ENCODE measurements around the gene CNGA2.

DNA sequence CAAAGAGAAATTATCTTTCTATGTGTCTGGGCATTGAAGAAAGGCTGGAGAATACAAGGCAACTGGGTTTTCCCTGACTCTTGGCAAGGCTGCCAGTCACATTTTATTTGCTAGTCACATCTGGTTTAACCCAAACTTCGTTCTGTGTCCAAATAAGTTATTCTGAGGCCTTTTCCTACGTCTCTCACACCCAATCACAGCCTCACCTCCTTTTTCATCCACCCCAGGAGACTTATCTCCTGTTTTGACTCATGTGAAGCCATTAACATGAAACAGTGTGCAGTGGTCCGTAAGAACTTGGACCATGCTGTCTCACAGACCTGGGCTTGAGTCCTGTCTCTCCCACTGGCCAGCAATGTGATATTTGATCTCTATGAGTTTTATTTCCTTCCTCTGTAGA lies 59.3 kb downstream of the CNGA2 start:
- TF ChIP-seq, protein P1, sequence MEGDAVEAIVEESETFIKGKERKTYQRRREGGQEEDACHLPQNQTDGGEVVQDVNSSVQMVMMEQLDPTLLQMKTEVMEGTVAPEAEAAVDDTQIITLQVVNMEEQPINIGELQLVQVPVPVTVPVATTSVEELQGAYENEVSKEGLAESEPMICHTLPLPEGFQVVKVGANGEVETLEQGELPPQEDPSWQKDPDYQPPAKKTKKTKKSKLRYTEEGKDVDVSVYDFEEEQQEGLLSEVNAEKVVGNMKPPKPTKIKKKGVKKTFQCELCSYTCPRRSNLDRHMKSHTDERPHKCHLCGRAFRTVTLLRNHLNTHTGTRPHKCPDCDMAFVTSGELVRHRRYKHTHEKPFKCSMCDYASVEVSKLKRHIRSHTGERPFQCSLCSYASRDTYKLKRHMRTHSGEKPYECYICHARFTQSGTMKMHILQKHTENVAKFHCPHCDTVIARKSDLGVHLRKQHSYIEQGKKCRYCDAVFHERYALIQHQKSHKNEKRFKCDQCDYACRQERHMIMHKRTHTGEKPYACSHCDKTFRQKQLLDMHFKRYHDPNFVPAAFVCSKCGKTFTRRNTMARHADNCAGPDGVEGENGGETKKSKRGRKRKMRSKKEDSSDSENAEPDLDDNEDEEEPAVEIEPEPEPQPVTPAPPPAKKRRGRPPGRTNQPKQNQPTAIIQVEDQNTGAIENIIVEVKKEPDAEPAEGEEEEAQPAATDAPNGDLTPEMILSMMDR (IDR thresholded peaks at IDR 0.05) = no peak
- no peak for TF ChIP-seq POLR2A (IDR thresholded peaks at IDR 0.05)
